T-helper 9 cell (primary cell): ENCODE data around the gene MC1R.

ENCODE experiments used
- DNase-seq: peaks from one replicate; pipeline ENCODE4 v3.0.0-alpha.2; 2020

Gene MC1R

GRCh38 chr16:89936034-89936433 is 17.4 kb downstream of the MC1R start:
- no peak for DNase-seq

GRCh38 chr16:89936508-89936907 is 17.8 kb downstream of the MC1R start:
- no peak for DNase-seq

GRCh38 chr16:89936981-89937380 is 18.3 kb downstream of the MC1R start:
- no peak for DNase-seq

- DNase-seq: no peak
Observed at GRCh38 chr16:89938175-89938885, 19.7 kb downstream of the MC1R start.

GRCh38 chr16:89944773-89945172 is 26.1 kb downstream of the MC1R start:
- DNase-seq: no peak

GRCh38 chr16:89945654-89946053 is 27.0 kb downstream of the MC1R start:
- DNase-seq: no peak

- DNase-seq: no peak
Observed at GRCh38 chr16:89946515-89946914, 27.9 kb downstream of the MC1R start.

- DNase-seq: no peak
Observed at GRCh38 chr16:89949121-89949742, 30.6 kb downstream of the MC1R start.

- no peak for DNase-seq
Observed at GRCh38 chr16:89949756-89950155, 31.1 kb downstream of the MC1R start.

- no peak for DNase-seq
Observed at GRCh38 chr16:89951509-89951908, 32.8 kb downstream of the MC1R start.

- no peak for DNase-seq
Observed at GRCh38 chr16:89952049-89952448, 33.4 kb downstream of the MC1R start.

GRCh38 chr16:89952551-89952950 is 33.9 kb downstream of the MC1R start:
- DNase-seq: no peak

GRCh38 chr16:89953671-89954406 is 35.2 kb downstream of the MC1R start:
- DNase-seq: no peak

GRCh38 chr16:89954462-89954861 is 35.8 kb downstream of the MC1R start:
- DNase-seq: no peak

GRCh38 chr16:89955001-89955685 is 36.5 kb downstream of the MC1R start:
- DNase-seq: no peak

GRCh38 chr16:89956505-89957215 is 38.0 kb downstream of the MC1R start:
- no peak for DNase-seq

- no peak for DNase-seq
Observed at GRCh38 chr16:89957216-89957785, 38.6 kb downstream of the MC1R start.

GRCh38 chr16:89958068-89958467 is 39.4 kb downstream of the MC1R start:
- no peak for DNase-seq

GRCh38 chr16:89958596-89958995 is 39.9 kb downstream of the MC1R start:
- DNase-seq: no peak

GRCh38 chr16:89960966-89961365 is 42.3 kb downstream of the MC1R start:
- DNase-seq: no peak

GRCh38 chr16:89961920-89962319 is 43.3 kb downstream of the MC1R start:
- DNase-seq: no peak

GRCh38 chr16:89962754-89963498 is 44.3 kb downstream of the MC1R start:
- DNase-seq: no peak
